GM21723 (cell line): ENCODE measurements around the gene MMD2.

Source experiments
- ATAC-seq: cut with Tn5 transposase; IDR thresholded peaks from one replicate; pipeline ENCODE4 v1.9.1; 2021; ENCODE audit warnings: mild to moderate bottlenecking, moderate library complexity; ENCODE audit not compliant: unreplicated experiment

MMD2 gene

DNA sequence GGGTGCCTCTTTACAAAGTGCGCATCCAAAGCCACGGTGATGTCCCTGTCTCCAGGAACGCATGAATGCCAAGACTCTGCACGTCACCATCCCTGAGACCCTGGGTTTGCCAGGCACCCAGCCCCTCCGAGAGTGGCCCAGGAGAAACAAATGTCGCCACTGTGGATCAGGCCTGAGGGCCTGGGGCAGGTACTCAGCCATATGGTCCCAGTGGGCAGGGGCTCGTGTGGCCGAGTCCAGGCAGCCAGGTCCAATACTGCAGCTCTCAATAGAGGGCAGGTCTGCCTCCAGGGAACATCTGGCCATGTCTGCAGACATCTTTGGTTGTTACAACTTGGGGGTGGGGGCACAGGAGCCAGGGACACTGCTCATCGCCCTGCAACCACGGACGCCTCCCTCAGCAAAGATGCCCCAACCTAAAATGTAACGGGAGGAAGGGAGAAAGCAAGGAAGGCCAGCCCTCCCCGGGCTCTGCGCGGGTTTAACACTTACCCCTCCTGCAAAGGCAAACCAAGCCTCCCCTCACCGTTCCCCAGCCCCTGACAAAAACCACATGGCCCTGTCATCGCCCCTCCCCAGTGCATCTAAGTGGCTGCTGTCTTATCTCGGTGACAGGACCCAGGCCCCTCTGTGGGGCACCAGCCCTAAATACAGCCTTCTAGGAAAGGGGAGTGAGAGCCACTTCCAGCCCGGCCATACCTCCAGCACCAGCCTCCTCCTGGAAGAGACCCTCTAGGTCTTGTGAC, 86.9 kb downstream of the MMD2 start:
- ATAC-seq, result no peak

DNA sequence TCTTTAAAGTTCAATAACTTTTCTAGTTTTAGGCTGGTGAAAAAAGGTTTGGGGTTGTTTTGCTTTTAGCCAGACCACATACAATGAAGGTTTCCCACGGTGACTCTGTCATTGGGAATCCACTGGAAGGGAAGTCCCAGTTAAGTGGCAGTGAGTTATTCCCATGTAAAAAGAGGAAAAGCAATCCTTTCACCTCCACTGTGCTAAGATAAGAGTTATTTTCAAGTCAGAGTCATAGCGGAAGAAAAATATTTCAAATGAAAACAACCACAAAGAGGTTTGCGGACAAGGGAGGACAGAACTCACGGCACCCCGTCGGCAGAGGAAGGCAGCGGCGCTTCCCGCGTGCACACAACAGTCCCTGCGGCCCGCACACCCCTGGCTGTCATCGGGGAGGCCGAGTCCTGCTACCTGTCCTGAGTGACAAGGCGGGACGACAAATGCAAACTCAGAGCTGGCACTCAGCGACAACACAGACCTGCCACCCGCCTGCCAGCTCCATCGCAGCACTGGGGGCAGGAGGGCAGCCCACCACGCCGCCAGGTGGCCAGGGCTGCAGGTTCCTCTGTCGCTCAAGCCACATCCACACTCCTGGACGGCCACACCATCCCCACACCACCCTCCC, 87.8 kb downstream of the MMD2 start:
- ATAC-seq, result no peak

GRCh38 chr7:4868493-4868892, 90.5 kb downstream of the MMD2 start:
- no peak for ATAC-seq

GRCh38 chr7:4866528-4867496, 92.2 kb downstream of the MMD2 start:
- ATAC-seq, result no peak

- ATAC-seq, result no peak
These were observed 96.8 kb downstream of the MMD2 start for GRCh38 chr7:4862156-4862555.

DNA sequence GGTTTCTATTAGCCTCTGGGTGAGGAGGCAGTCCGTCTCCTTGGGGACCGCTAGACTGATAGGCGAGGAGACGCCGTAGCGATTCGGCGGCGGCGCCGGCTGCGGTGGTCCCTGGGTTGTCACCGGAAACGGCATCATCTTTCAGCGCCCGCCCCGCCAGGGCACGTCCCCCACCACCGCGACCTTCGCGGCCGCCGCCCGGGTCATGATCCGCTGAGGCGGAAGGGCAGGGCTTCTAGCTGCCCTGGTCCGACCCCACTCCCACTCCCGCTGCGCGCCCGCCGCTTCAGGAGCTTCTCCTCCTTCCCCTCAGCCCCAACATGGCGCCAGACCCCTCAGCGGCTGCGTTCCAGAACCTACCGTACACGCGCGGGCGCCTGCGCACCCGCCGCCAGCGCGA, 97.3 kb downstream of the MMD2 start, which contains the start of gene PAPOLB:
Gene PAPOLB (minus strand): TSS at position 358 of the 400 bp plus-strand sequence. CDS start 220 bp downstream, at position 138.
- no peak for ATAC-seq

- ATAC-seq, result no peak
These were observed 97.8 kb downstream of the MMD2 start for GRCh38 chr7:4861227-4861626.

- no peak for ATAC-seq
These were observed 101.8 kb downstream of the MMD2 start for GRCh38 chr7:4857189-4857588.

GRCh38 chr7:4856336-4857057, 102.5 kb downstream of the MMD2 start:
- no peak for ATAC-seq
